Dermis blood vessel endothelial cell (primary cell): ENCODE results near the gene SCG5. TPM values are rescaled to one million over a fixed set of nuclear protein-coding genes. Genes with fewer than 3 reads are reported as not detected.

Source experiments
- DNase-seq: peaks from one replicate; pipeline ENCODE4 v3.0.0; 2010
- total RNA-seq: library from RNA; depleted of rRNA; stranded (reverse); fragments of >200 nt; gene quantifications from 2 replicates; pipeline ENCODE4 v1.2.3, GENCODE V29; 2014

SCG5 gene
- total RNA-seq, 1 donor from 2014 or later, result 0.34 TPM

- peak; percentile 46 for DNase-seq
These were observed 18.0 kb downstream of the SCG5 start for GRCh38 chr15:32659340-32660155.

DNA sequence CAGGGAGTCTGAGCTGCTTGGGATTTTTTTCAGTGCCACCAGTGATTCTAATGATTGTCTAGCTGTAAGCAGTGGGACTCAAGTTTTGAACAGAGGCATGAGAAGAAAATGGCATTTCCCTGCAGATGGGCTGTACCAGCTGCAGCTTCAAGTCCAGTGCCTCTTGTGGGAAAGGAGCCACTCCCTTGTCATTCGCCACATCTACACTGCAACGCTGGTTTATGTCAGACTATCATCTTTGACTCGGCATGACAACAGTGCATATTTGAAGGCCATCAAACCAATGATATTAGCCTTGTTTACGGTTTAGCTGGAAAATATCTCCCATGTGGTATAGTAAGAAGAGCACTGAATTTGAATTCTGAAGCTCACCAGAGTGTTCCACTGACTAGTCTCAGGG is 22.2 kb downstream of the SCG5 start:
- no peak for DNase-seq

GRCh38 chr15:32664796-32665195 is 23.3 kb downstream of the SCG5 start:
- DNase-seq, result no peak

GRCh38 chr15:32667321-32667720 is 25.8 kb downstream of the SCG5 start:
- DNase-seq, result no peak

DNA sequence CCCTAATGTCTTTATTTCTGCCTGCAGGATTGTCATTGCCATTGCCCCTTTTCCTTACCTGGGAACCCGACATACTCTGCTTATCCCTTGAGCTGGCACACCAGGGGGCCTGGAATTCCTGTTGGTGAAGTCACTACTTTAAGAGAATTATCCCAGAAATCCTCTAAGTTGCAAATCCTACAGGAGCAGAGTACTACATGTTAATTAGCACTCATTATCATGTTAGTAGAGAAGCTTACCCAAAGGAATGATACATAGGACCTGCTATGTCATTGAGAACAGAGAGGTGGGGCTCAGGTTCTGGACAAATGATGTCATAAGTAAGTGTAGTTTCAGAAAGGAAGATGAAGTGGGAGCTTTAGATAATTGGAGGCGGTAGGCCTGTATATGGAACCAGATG is 27.4 kb downstream of the SCG5 start:
- no peak for DNase-seq

DNA sequence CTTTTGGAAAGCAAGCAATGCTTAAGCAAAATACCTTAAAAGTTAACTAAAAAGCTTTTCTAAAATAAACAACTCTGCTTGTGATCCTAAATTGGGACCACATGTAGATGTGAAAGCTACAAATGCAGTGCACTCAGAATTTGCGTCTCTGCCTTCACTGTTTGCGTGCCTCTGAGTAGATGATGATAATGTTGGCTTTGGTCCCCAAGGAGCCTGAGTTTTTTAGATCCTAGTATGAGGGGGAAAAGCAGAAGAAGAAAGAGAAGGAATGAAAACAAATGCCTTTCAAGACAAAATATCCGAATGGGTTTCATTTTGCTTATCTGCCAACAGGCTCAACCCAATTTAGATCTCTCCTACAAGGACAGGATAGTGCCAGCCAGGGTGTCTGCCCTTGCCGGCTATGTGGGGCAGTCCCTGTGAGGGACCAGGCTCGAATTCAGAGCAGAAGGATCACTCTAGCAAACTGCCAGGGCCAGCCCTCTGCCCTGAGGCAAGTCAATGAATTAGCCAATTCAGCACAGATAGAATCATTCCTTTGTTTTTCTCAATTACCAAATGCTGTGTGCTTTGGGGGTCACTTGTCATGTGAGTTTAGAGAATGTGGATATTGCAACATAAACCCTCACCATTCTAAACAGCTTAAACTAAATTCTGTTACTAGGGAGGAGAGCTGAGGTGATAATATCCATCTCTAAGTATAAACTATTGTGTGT is 28.5 kb downstream of the SCG5 start:
- DNase-seq, result no peak

- DNase-seq, result no peak
These were observed 29.1 kb downstream of the SCG5 start for GRCh38 chr15:32670623-32671022.

DNA sequence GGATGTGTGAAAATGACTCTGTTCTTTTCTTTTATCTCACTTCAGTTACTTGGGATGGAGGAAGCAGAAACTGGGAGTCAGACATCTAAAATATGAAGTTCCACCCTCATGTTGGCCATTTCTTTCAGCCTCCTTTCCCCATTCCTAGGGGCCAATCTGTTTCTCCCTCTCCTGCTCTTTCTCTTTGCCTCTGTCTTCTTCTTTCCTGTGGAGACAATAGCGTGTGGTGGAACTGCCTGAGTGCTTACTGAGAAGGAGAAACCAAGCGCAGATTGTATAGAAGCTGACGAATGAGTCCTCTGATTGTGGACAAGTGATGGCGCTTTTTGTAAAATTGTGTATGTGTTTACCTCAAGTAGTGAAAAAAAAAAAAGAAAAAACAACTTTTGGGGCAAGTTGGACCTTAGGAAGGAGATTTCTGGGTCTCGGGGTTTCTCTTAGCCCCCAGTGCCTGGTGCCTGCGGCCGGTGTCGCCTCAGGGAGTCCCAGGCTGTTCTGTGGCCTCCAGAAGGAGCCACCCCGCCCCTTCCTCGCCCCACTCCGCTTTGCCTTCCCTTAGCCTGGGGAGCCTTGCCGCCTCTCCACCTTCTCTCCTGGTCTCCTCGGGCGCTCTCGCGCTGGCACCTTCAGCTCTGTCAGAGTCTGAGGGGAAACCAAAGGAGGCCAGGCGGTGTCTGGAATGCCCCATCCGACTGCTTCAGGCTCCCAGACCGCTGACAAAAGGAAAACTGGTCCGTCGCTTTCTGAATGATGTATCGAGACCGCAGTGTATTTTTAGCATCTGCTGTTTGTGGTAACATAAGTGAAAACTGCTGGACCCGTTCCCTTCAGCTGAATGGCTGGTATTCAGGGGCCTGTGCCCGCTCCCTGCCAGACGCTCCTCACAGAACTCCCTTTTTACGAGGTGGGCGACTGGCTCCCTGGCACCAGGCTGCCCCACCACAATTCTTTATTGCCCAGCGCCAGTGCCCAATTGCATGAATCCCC is 30.1 kb downstream of the SCG5 start:
- DNase-seq, result no peak

- DNase-seq, result no peak
These were observed 33.2 kb downstream of the SCG5 start for GRCh38 chr15:32674681-32675080.

GRCh38 chr15:32675466-32675865 is 34.0 kb downstream of the SCG5 start:
- no peak for DNase-seq

DNA sequence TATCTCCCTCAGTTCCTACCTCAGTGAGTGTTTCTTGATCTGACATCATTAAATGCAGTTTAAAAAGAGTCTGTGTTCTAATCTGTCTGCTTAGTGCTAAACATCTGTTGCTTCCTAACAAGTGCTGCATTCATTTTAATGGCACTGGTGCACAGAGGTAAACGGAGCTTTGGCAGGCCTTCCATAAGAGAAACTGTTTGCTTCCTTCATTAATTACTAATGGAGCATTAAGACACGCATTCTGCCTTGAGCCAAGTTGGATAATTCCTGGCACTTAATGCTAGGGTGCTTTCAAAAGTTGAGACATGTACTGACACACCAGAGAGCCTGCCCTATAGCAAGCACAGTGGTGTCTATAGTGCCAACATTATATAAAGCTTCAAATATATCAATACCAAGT is 34.7 kb downstream of the SCG5 start:
- DNase-seq, result no peak

DNA sequence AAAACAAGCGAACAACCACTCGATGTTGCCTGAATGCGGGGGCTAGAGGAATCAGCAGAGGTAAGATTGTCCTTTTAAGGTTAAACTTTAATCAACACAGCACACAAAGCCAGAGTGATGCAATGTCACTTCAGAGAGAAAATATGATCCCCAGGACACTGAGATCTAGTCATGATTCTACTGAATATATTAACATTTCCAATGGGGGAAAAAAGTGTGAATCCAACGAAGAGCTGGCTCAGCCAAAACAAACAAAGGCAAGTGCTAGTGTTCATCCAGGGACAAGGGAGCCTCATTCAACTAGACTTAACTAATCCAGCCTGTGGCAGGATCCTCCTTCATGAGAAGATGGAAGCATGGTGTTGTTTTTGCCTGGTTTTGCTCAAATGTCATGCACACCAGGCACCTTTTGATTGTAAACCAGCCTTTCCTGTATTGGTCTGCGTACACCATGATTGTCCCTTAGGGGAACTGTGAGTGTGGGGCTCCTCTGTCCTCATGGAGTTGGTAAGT is 35.8 kb downstream of the SCG5 start:
- no peak for DNase-seq

- DNase-seq, result no peak
These were observed 37.8 kb downstream of the SCG5 start for GRCh38 chr15:32679298-32679690.

- no peak for DNase-seq
These were observed 41.1 kb downstream of the SCG5 start for GRCh38 chr15:32682569-32682968.

GRCh38 chr15:32682977-32683630 is 41.6 kb downstream of the SCG5 start:
- DNase-seq, result no peak

GRCh38 chr15:32683906-32684584 is 42.5 kb downstream of the SCG5 start:
- DNase-seq, result peak; percentile 35

- DNase-seq, result peak; percentile 4
These were observed 44.1 kb downstream of the SCG5 start for GRCh38 chr15:32685576-32685975.

- DNase-seq, result peak; percentile 4
These were observed 46.0 kb downstream of the SCG5 start for GRCh38 chr15:32687556-32687955.

DNA sequence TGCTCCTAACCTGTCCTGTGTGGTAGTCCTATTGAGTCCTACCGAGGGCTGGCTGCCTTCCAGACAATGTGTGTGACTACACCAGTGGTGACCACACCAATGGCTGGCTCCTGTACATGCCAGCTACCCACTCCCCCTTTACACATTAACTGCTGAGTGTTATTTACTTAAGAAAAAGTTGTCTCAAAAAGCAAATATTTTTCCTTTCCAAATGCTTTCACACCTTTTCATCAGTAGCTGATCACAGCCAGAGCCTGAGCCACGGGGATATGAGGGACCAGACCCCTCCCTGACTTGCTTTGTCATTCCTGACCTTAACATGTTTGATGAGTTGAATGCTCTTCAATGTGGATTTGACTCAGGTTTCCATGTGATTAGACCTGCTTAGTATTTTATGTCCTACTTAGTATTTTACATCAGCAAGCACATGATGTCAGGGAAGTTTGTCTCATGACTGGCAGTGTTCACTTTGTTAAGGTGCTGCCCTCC is 46.7 kb downstream of the SCG5 start:
- DNase-seq, result peak; percentile 7

GRCh38 chr15:32690941-32691688 is 49.6 kb downstream of the SCG5 start:
- DNase-seq, result no peak

DNA sequence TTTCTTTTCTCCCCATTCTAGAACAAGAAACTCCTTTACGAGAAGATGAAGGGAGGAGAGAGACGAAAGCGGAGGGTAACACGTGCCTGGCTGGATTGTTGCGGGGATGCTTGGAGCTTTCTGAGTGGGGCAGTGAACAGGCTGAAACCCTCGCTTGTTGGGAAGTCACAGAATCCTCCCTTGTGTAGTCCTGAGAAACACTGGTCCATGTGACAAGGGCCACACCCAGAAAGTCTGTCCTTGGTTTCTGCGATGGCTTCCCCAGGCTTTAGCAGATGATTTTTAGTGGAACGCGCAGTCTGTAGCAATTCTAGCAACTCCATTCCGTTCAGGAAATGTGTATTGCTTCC is 50.2 kb downstream of the SCG5 start:
- DNase-seq, result no peak
